Trophoblast cell (in vitro differentiated cells and primary cell): ENCODE results near the gene CPT1A.

ENCODE experiments used
- DNase-seq, 2 donors: peaks; one replicate each; pipeline ENCODE4 v3.0.0-alpha.2; 2016
- H2AFZ ChIP-seq: 2 replicates; pipeline ENCODE4 v1.6.1; 2013; ENCODE audit warnings: low read length, moderate library complexity, mild to moderate bottlenecking; ENCODE audit not compliant: insufficient read depth, poor library complexity
- H2AK5ac ChIP-seq: 2 replicates; pipeline ENCODE4 v1.6.1; 2013; ENCODE audit warnings: mild to moderate bottlenecking, low read length
- H2BK120ac ChIP-seq: 2 replicates; pipeline ENCODE4 v1.6.1; 2013; ENCODE audit warnings: low read length, mild to moderate bottlenecking, moderate library complexity; ENCODE audit not compliant: insufficient read depth, poor library complexity
- H2BK12ac ChIP-seq: 2 replicates; pipeline ENCODE4 v1.6.1; 2013; ENCODE audit warnings: mild to moderate bottlenecking, low read length, moderate library complexity
- H2BK5ac ChIP-seq: 2 replicates; pipeline ENCODE4 v1.6.1; 2013; ENCODE audit warnings: low read length, low read depth, moderate library complexity, mild to moderate bottlenecking; ENCODE audit not compliant: poor library complexity
- H3K14ac ChIP-seq: 2 replicates; pipeline ENCODE4 v1.6.1; 2013; ENCODE audit warnings: mild to moderate bottlenecking, low read length
- H3K18ac ChIP-seq: 2 replicates; pipeline ENCODE4 v1.6.1; 2013; ENCODE audit warnings: mild to moderate bottlenecking, low read length
- H3K23ac ChIP-seq: 2 replicates; pipeline ENCODE4 v1.6.1; 2013; ENCODE audit warnings: low read length
- H3K27ac ChIP-seq: 2 replicates; pipeline ENCODE4 v1.5.1; 2013; ENCODE audit warnings: low read depth, mild to moderate bottlenecking, inconsistent platforms, low read length, moderate library complexity
- H3K27me3 ChIP-seq: 2 replicates; pipeline ENCODE4 v1.6.1; 2013; ENCODE audit warnings: inconsistent platforms, mild to moderate bottlenecking, low read length, moderate library complexity; ENCODE audit not compliant: insufficient read depth
- H3K36me3 ChIP-seq, 2 experiments: 1 replicate in 1 of 2; 2 replicates in 1 of 2; pipeline ENCODE4 v1.6.1; 2013; ENCODE audit warnings: low read length in 2 of 2, mild to moderate bottlenecking in 2 of 2, moderate library complexity in 1 of 2; ENCODE audit not compliant: insufficient read depth in 2 of 2, control insufficient read depth in 1 of 2
- H3K4ac ChIP-seq: 2 replicates; pipeline ENCODE4 v1.6.1; 2013; ENCODE audit warnings: low read depth, mild to moderate bottlenecking, low read length, moderate library complexity
- H3K4me1 ChIP-seq, 2 experiments: 1 replicate in 1 of 2; 2 replicates in 1 of 2; pipeline ENCODE4 v1.6.1; 2013; ENCODE audit warnings: low read length in 2 of 2, mild to moderate bottlenecking in 2 of 2, moderate library complexity in 1 of 2; ENCODE audit not compliant: insufficient read depth in 2 of 2, control insufficient read depth in 1 of 2
- H3K4me2 ChIP-seq: 2 replicates; pipeline ENCODE4 v1.6.1; 2013; ENCODE audit warnings: inconsistent platforms, mild to moderate bottlenecking, low read length, moderate library complexity
- H3K4me3 ChIP-seq: 2 replicates; pipeline ENCODE4 v1.5.1; 2013; ENCODE audit warnings: mild to moderate bottlenecking, low read depth, low read length, inconsistent platforms
- H3K79me1 ChIP-seq: one replicate; pipeline ENCODE4 v1.6.1; 2013; ENCODE audit warnings: low read length
- H3K79me2 ChIP-seq: 2 replicates; pipeline ENCODE4 v1.6.1; 2013; ENCODE audit warnings: low read length, mild to moderate bottlenecking; ENCODE audit not compliant: control insufficient read depth, insufficient read depth, poor library complexity
- H3K9ac ChIP-seq: 2 replicates; pipeline ENCODE4 v1.6.1; 2013; ENCODE audit warnings: mild to moderate bottlenecking, low read length
- H3K9me3 ChIP-seq: 2 replicates; pipeline ENCODE4 v1.6.1; 2013; ENCODE audit warnings: low read depth, mild to moderate bottlenecking, control low read depth, inconsistent platforms, low read length; ENCODE audit not compliant: insufficient read depth
- H4K12ac ChIP-seq: 2 replicates; pipeline ENCODE4 v1.6.1; 2013; ENCODE audit warnings: low read depth, mild to moderate bottlenecking, low read length, moderate library complexity
- H4K8ac ChIP-seq: 2 replicates; pipeline ENCODE4 v1.6.1; 2013; ENCODE audit warnings: low read depth, mild to moderate bottlenecking, low read length, moderate library complexity
- H4K91ac ChIP-seq: one replicate; pipeline ENCODE4 v1.6.1; 2013; ENCODE audit warnings: low read depth, mild to moderate bottlenecking, low read length, moderate library complexity
- WGBS: extraction: QIAGEN DNeasy Blood & Tissue Kit; methylation state at CpG from one replicate; pipeline ENCODE4 v1.1.7; 2013; ENCODE audit warnings: missing lambda C conversion rate; ENCODE audit not compliant: insufficient read length, insufficient coverage; ENCODE audit errors: extremely low coverage; 5-methylcytosine and 5-hydroxymethylcytosine counted together

CPT1A gene

GRCh38 chr11:68822546-68822945 is 19.2 kb downstream of the CPT1A start:
- H4K91ac ChIP-seq: no peak overlapping the region
- H3K23ac ChIP-seq: no peak overlapping the region
- no peaks in the 10 kb centered on the region for H3K9me3 ChIP-seq
- H4K12ac ChIP-seq: no peak overlapping the region
- H3K14ac ChIP-seq: no peak overlapping the region
- H3K4me2 ChIP-seq: no peak overlapping the region
- WGBS: no CpG with 5 or more reads among the region's 5 CpGs
- H4K8ac ChIP-seq: no peak overlapping the region
- H3K36me3 ChIP-seq: no peaks in the 10 kb centered on the region
- H2BK12ac ChIP-seq: no peak overlapping the region
- no peaks in the 10 kb centered on the region for H3K27me3 ChIP-seq
- H2BK5ac ChIP-seq: no peak overlapping the region
- DNase-seq: no peak
- H2BK120ac ChIP-seq: no peak overlapping the region
- H3K9ac ChIP-seq: no peak overlapping the region
- H3K4me1 ChIP-seq: no peaks in the 10 kb centered on the region
- H3K27ac ChIP-seq: no peak overlapping the region
- H2AK5ac ChIP-seq: no peak overlapping the region
- H3K79me1 ChIP-seq: no peaks in the 10 kb centered on the region
- no peak overlapping the region for H3K4ac ChIP-seq
- H3K79me2 ChIP-seq: no peaks in the 10 kb centered on the region
- no peak overlapping the region for H2AFZ ChIP-seq
- no peak overlapping the region for H3K4me3 ChIP-seq
- no peak overlapping the region for H3K18ac ChIP-seq

- Histone ChIP-seq H3K4me2 (no peak overlapping the region), H3K23ac (no peak overlapping the region), H2AFZ (no peak overlapping the region), H2BK5ac (no peak overlapping the region), H3K4ac (no peak overlapping the region), H4K8ac (no peak overlapping the region), H3K4me1 (no peaks in the 10 kb centered on the region), H3K79me1 (no peaks in the 10 kb centered on the region), H3K9ac (no peak overlapping the region), H3K4me3 (no peak overlapping the region), H2BK12ac (no peak overlapping the region), H2AK5ac (no peak overlapping the region), H3K27me3 (no peaks in the 10 kb centered on the region), H3K14ac (no peak overlapping the region), H4K91ac (no peak overlapping the region), H3K27ac (no peak overlapping the region), H3K79me2 (no peaks in the 10 kb centered on the region), H3K9me3 (peaks cover under 1% of the 10 kb centered on the region), H4K12ac (no peak overlapping the region), H2BK120ac (no peak overlapping the region), H3K36me3 (no peaks in the 10 kb centered on the region), H3K18ac (no peak overlapping the region)
- WGBS: no CpG with 5 or more reads among the region's 4 CpGs
- DNase-seq: no peak
These were observed 20.0 kb downstream of the CPT1A start for GRCh38 chr11:68821670-68822069.

GRCh38 chr11:68819362-68819761 is 22.4 kb downstream of the CPT1A start:
- Histone ChIP-seq H2AK5ac (no peak overlapping the region), H2BK12ac (no peak overlapping the region), H3K9ac (no peak overlapping the region), H2BK120ac (no peak overlapping the region), H3K79me2 (no peaks in the 10 kb centered on the region), H3K9me3 (peaks cover 2% of the 10 kb centered on the region), H4K12ac (no peak overlapping the region), H3K18ac (no peak overlapping the region), H2AFZ (no peak overlapping the region), H4K8ac (no peak overlapping the region), H3K23ac (no peak overlapping the region), H3K27me3 (no peaks in the 10 kb centered on the region), H3K14ac (no peak overlapping the region), H3K4me3 (no peak overlapping the region), H3K36me3 (no peaks in the 10 kb centered on the region), H2BK5ac (no peak overlapping the region), H3K79me1 (no peaks in the 10 kb centered on the region), H4K91ac (no peak overlapping the region), H3K4me1 (no peaks in the 10 kb centered on the region), H3K4ac (no peak overlapping the region), H3K4me2 (no peak overlapping the region), H3K27ac (no peak overlapping the region)
- WGBS: no CpG with 5 or more reads among the region's 10 CpGs
- no peak for DNase-seq

- H3K14ac ChIP-seq: no peak overlapping the region
- no peak for DNase-seq
- H3K4me2 ChIP-seq: no peak overlapping the region
- no peak overlapping the region for H3K9ac ChIP-seq
- H4K91ac ChIP-seq: no peak overlapping the region
- H2BK5ac ChIP-seq: no peak overlapping the region
- H3K79me2 ChIP-seq: no peaks in the 10 kb centered on the region
- no peaks in the 10 kb centered on the region for H3K4me1 ChIP-seq
- H3K4ac ChIP-seq: no peak overlapping the region
- H4K8ac ChIP-seq: no peak overlapping the region
- no peak overlapping the region for H2BK120ac ChIP-seq
- no peak overlapping the region for H2AK5ac ChIP-seq
- H3K4me3 ChIP-seq: no peak overlapping the region
- H3K9me3 ChIP-seq: peaks cover 2% of the 10 kb centered on the region
- no peak overlapping the region for H3K23ac ChIP-seq
- H3K18ac ChIP-seq: no peak overlapping the region
- H2AFZ ChIP-seq: no peak overlapping the region
- H2BK12ac ChIP-seq: no peak overlapping the region
- H3K27ac ChIP-seq: no peak overlapping the region
- H3K79me1 ChIP-seq: no peaks in the 10 kb centered on the region
- no peaks in the 10 kb centered on the region for H3K36me3 ChIP-seq
- no peaks in the 10 kb centered on the region for H3K27me3 ChIP-seq
- WGBS: no CpG with 5 or more reads among the region's 7 CpGs
- no peak overlapping the region for H4K12ac ChIP-seq
These were observed 23.5 kb downstream of the CPT1A start for GRCh38 chr11:68818181-68818580.
